GM12891 (cell line): ENCODE data around the gene AK8.

Experiments used
- DNase-seq: peaks from one replicate; pipeline ENCODE4 v3.0.0; 2011; ENCODE audit warnings: low spot score; ENCODE audit not compliant: insufficient read length
- FAIRE-seq: peaks from 2 replicates; lab custom pipeline; 2011; peaks lifted over from hg19 to GRCh38; lab: Jason Lieb, UNC
- PAX5 ChIP-seq: IDR thresholded peaks from 2 replicates; pipeline ENCODE4 v1.6.1; 2011; ENCODE audit warnings: low read length, moderate library complexity, mild to moderate bottlenecking; ENCODE audit not compliant: insufficient read depth, severe bottlenecking
- POLR2A ChIP-seq: IDR thresholded peaks from 2 replicates; pipeline ENCODE4 v1.6.1; 2011; ENCODE audit warnings: low read depth, low read length, control low read depth
- POLR2AphosphoS5 ChIP-seq: IDR thresholded peaks from 2 replicates; pipeline ENCODE4 v1.6.1; 2011; ENCODE audit warnings: low read depth, low read length, control low read depth
- POU2F2 ChIP-seq: IDR thresholded peaks from 2 replicates; pipeline ENCODE4 v1.6.1; 2011; ENCODE audit warnings: low read depth, mild to moderate bottlenecking, control low read depth, low read length, moderate library complexity
- SPI1 ChIP-seq: IDR thresholded peaks from 2 replicates; pipeline ENCODE4 v1.6.1; 2011; ENCODE audit warnings: low read depth, low read length, control low read depth
- TAF1 ChIP-seq: IDR thresholded peaks from 2 replicates; pipeline ENCODE4 v1.6.1; 2011; ENCODE audit warnings: low read depth, low read length, control low read depth

Gene AK8

GRCh38 chr9:132828201-132828770 lies 49.8 kb downstream of the AK8 start:
- FAIRE-seq (no peak), DNase-seq (no peak)
- TF ChIP-seq POU2F2 (no peak), PAX5 (no peak), TAF1 (no peak), SPI1 (no peak), POLR2A (no peak), POLR2AphosphoS5 (no peak)

DNA sequence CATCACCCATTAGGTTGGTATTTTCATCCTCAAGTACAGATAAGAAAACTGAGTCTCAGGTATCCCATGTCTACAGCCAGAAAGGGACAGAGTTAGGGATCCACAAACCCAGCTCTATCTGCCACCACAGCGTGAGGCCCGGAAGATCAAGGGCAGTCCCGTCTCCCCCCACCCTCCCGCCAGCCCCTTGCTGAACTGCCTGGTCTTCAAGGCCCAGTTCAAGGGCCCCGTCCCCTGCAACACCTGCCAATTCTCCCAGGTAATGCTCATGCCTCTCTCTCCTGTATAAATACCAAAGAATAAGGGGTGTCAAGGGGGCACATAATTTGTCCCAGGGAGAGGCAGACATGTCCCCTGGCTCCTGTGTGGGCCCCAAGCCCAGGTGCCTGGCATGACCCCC lies 50.7 kb downstream of the AK8 start:
- no peak for DNase-seq
- TF ChIP-seq POU2F2 (no peak), POLR2AphosphoS5 (no peak), POLR2A (no peak), TAF1 (no peak), PAX5 (no peak), SPI1 (no peak)
- FAIRE-seq = no peak

- no peak for TF ChIP-seq PAX5
- TF ChIP-seq POLR2AphosphoS5 = no peak
- TF ChIP-seq POU2F2 = no peak
- no peak for TF ChIP-seq TAF1
- no peak for TF ChIP-seq SPI1
- TF ChIP-seq POLR2A = no peak
- no peak for DNase-seq
- FAIRE-seq = no peak
Measured at GRCh38 chr9:132826621-132827365, 51.3 kb downstream of the AK8 start.

GRCh38 chr9:132826131-132826530 lies 52.0 kb downstream of the AK8 start:
- no peak for FAIRE-seq

GRCh38 chr9:132825430-132825829 lies 52.7 kb downstream of the AK8 start:
- TF ChIP-seq POU2F2 = no peak
- DNase-seq (no peak), FAIRE-seq (no peak)

More at GRCh38 chr9:132826131-132826530, 52.0 kb downstream of the AK8 start:
- no peak for DNase-seq
- TF ChIP-seq SPI1 = no peak
- no peak for TF ChIP-seq PAX5
- TF ChIP-seq TAF1 = no peak
- TF ChIP-seq POU2F2 = no peak
- no peak for TF ChIP-seq POLR2A

GRCh38 chr9:132824951-132825350 lies 53.1 kb downstream of the AK8 start:
- DNase-seq = no peak
- no peak for TF ChIP-seq POU2F2
- no peak for TF ChIP-seq POLR2AphosphoS5
- TF ChIP-seq SPI1 = no peak
- no peak for TF ChIP-seq POLR2A
- no peak for TF ChIP-seq TAF1
- TF ChIP-seq PAX5 = no peak
- FAIRE-seq = no peak

- TF ChIP-seq SPI1 (no peak), POLR2A (no peak), TAF1 (no peak), POU2F2 (no peak), POLR2AphosphoS5 (no peak), PAX5 (no peak)
- FAIRE-seq = no peak
- DNase-seq = no peak
Measured at GRCh38 chr9:132824151-132824550, 53.9 kb downstream of the AK8 start.

DNA sequence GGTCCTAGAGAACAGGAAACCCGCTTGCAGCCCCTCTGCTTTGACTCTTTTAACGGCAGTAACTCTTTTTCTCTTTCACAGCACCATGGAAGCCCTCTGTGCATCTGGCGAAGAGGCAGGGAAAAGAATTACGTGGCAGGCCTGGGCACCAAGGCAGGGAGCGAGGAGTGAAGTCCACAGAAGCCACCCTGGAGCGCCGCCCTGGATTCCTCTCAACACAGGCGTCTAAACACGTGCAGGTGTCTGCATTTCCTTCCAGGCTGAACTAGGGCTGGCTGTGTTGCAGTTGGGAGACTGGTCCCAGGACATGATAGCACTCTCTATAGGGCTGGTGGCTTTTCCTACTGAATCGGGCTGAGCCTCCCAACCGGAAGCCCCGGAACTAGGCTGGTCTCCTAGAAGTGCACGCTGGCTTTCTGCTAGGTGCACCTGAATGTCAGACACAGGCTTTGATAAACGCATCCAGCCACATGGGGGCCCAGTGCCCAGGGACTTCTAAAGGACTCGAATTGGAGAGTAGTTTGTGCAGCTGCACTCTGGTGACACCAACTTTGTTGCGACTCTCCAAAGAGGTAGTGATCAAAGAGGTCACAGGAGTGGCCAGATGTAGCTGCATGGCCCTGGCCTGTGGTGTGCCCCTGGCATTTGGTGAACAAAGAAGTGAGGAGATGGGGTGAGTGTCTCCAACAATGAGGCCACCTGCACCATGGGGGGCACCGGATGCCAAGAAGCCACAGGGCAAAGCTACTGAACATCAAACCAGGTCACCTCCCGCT lies 54.5 kb downstream of the AK8 start:
- no peak for FAIRE-seq
- DNase-seq = no peak
- no peak for TF ChIP-seq POU2F2
- TF ChIP-seq POLR2AphosphoS5 = no peak
- no peak for TF ChIP-seq SPI1
- no peak for TF ChIP-seq TAF1
- TF ChIP-seq PAX5 = no peak
- no peak for TF ChIP-seq POLR2A
